A549 (cell line): Measurements from ENCODE around the gene SMAD5. TPM values are rescaled to one million over a fixed set of nuclear protein-coding genes. Genes with fewer than 3 reads are reported as not detected.

ENCODE experiments used
- ATAC-seq, 2 experiments: fragments of 200-7000 bp in 1 of 2; fragments of >200 bp in 1 of 2; cut with Nextera tagmentation in 1 of 2; cut with Tn5 transposase in 1 of 2; 3 replicates each; pipeline versions ENCODE4 v1.8.0 to v1.9.1; 2018 to 2020; ENCODE audit warnings: mild to moderate bottlenecking in 1 of 2, moderate library complexity in 1 of 2
- CTCF ChIA-PET: fragments of 300-600 bp; sonication (Branson Sonifier 250); formaldehyde crosslinking; extraction: SDS; loops from one replicate; lab custom pipeline; 2021; ENCODE audit warnings: antibody characterized with exemption, inconsistent platforms; lab: Yijun Ruan, JAX
- POLR2A ChIA-PET: fragments of 350-600 bp; formaldehyde crosslinking; extraction: SDS; loops from one replicate; lab custom pipeline; 2021; ENCODE audit warnings: antibody characterized with exemption, inconsistent platforms; lab: Yijun Ruan, JAX
- DNase-seq, 2 experiments: peaks; one replicate each; pipeline versions ENCODE4 v3.0.0 to v3.0.0-alpha.2; 2011 to 2016; ENCODE audit warnings: low read depth in 1 of 2, low spot score in 1 of 2
- FAIRE-seq: peaks from 2 replicates; lab custom pipeline; 2011; peaks lifted over from hg19 to GRCh38; lab: Jason Lieb, UNC
- H3K27ac ChIP-seq, 2 experiments: fragments of >200 bp; sonication (Bioruptor Twin); formaldehyde crosslinking; 3 replicates each; pipeline ENCODE4 v1.5.1; 2016 to 2017
- H3K4me1 ChIP-seq: fragments of >200 bp; sonication (Bioruptor Twin); formaldehyde crosslinking; 3 replicates; pipeline ENCODE4 v1.6.1; 2016
- H3K4me2 ChIP-seq: fragments of >200 bp; sonication (Bioruptor Twin); formaldehyde crosslinking; 3 replicates; pipeline ENCODE4 v1.6.1; 2016
- H3K4me3 ChIP-seq: fragments of >200 bp; sonication (Bioruptor Twin); formaldehyde crosslinking; 3 replicates; pipeline ENCODE4 v1.5.1; 2016
- H3K9me3 ChIP-seq: fragments of >200 bp; sonication (Bioruptor Twin); formaldehyde crosslinking; 3 replicates; pipeline ENCODE4 v1.6.1; 2016
- CBX8 ChIP-seq: fragments of 200-600 bp; sonication (generic); IDR thresholded peaks from 2 replicates; pipeline ENCODE4 v1.6.1; 2016
- CEBPB ChIP-seq, 2 experiments: fragments of >200 bp in 1 of 2; sonication (Bioruptor Twin) in 1 of 2; formaldehyde crosslinking in 1 of 2; IDR thresholded peaks; 2 replicates each; pipeline ENCODE4 v1.6.1; 2012 to 2016
- CHD2 ChIP-seq: fragments of 150-350 bp; IDR thresholded peaks from 2 replicates; pipeline ENCODE4 v1.6.1; 2014; ENCODE audit warnings: low read length; ENCODE audit not compliant: partially characterized antibody
- E2F6 ChIP-seq: IDR thresholded peaks from 2 replicates; pipeline ENCODE4 v1.6.1; 2012; ENCODE audit warnings: low read depth, borderline replicate concordance
- EHF ChIP-seq: fragments of 250-450 bp; sonication (Bioruptor Pico); IDR thresholded peaks from 2 replicates; pipeline ENCODE4 v1.5.0; 2020; ENCODE audit warnings: mild to moderate bottlenecking
- ELK1 ChIP-seq: fragments of 150-350 bp; IDR thresholded peaks from 2 replicates; pipeline ENCODE4 v1.6.1; 2014; ENCODE audit warnings: low read depth, mild to moderate bottlenecking, low read length
- EP300 ChIP-seq, 2 experiments: fragments of >200 bp; sonication (Bioruptor Twin); formaldehyde crosslinking; IDR thresholded peaks; 2 replicates in 1 of 2; 3 replicates in 1 of 2; pipeline ENCODE4 v1.6.1; 2016 to 2017
- ESRRA ChIP-seq: fragments of 150-350 bp; IDR thresholded peaks from 2 replicates; pipeline ENCODE4 v1.6.1; 2014; ENCODE audit warnings: mild to moderate bottlenecking, low read length, borderline replicate concordance
- FOSL2 ChIP-seq, 2 experiments: fragments of 450-650 bp in 1 of 2; fragments of >200 bp in 1 of 2; sonication (Bioruptor Twin) in 1 of 2; formaldehyde crosslinking; IDR thresholded peaks; 2 replicates each; pipeline versions ENCODE4 v1.5.0 to v1.6.1; 2016 to 2020; ENCODE audit warnings: mild to moderate bottlenecking in 1 of 2, moderate library complexity in 1 of 2
- HEYL ChIP-seq: fragments of 250-450 bp; sonication (Bioruptor Pico); IDR thresholded peaks from 2 replicates; pipeline ENCODE4 v1.8.0; 2021; ENCODE audit warnings: mild to moderate bottlenecking, moderate library complexity
- HOXA7 ChIP-seq: fragments of 250-450 bp; sonication (Bioruptor Pico); IDR thresholded peaks from 2 replicates; pipeline ENCODE4 v1.5.0; 2020; ENCODE audit warnings: mild to moderate bottlenecking, moderate library complexity
- HOXB5 ChIP-seq: fragments of 250-450 bp; sonication (Bioruptor Pico); IDR thresholded peaks from 2 replicates; pipeline ENCODE4 v1.5.0; 2020; ENCODE audit warnings: mild to moderate bottlenecking, moderate library complexity
- JUN ChIP-seq, 2 experiments: fragments of >200 bp; sonication (Bioruptor Twin); formaldehyde crosslinking; IDR thresholded peaks; 2 replicates in 1 of 2; 3 replicates in 1 of 2; pipeline ENCODE4 v1.6.1; 2016 to 2017
- KDM5A ChIP-seq: fragments of 200-600 bp; sonication (generic); IDR thresholded peaks from 2 replicates; pipeline ENCODE4 v1.6.1; 2016; ENCODE audit warnings: antibody characterized with exemption, mild to moderate bottlenecking
- MAX ChIP-seq: IDR thresholded peaks from 2 replicates; pipeline ENCODE4 v1.6.1; 2012
- MAZ ChIP-seq: fragments of 150-350 bp; IDR thresholded peaks from 2 replicates; pipeline ENCODE4 v1.6.1; 2014; ENCODE audit warnings: antibody characterized with exemption, low read depth, low read length, borderline replicate concordance
- MYC ChIP-seq: IDR thresholded peaks from 2 replicates; pipeline ENCODE4 v1.6.1; 2012; ENCODE audit warnings: mild to moderate bottlenecking, inconsistent platforms, low read length, improper control_type of control experiment, borderline replicate concordance
- NFE2L2 ChIP-seq: fragments of 150-350 bp; conservative IDR thresholded peaks from 2 replicates; pipeline ENCODE4 v1.6.1; 2014; ENCODE audit warnings: low read length
- NR3C1 ChIP-seq: fragments of >200 bp; sonication (Bioruptor Twin); formaldehyde crosslinking; IDR thresholded peaks from 3 replicates; pipeline ENCODE4 v1.6.1; 2017
- PHF8 ChIP-seq: fragments of 200-600 bp; sonication (generic); IDR thresholded peaks from 2 replicates; pipeline ENCODE4 v1.6.1; 2016; ENCODE audit warnings: low read depth, mild to moderate bottlenecking, antibody characterized with exemption, moderate library complexity, borderline replicate concordance
- POLR2A ChIP-seq: IDR thresholded peaks from 2 replicates; pipeline ENCODE4 v1.6.1; 2012; ENCODE audit warnings: mild to moderate bottlenecking, low read length
- RCOR1 ChIP-seq: fragments of 150-350 bp; IDR thresholded peaks from 2 replicates; pipeline ENCODE4 v1.6.1; 2014; ENCODE audit warnings: antibody characterized with exemption, low read length, low read depth
- RFX5 ChIP-seq: fragments of 450-650 bp; IDR thresholded peaks from 2 replicates; pipeline ENCODE4 v1.7.1; 2014; ENCODE audit warnings: antibody characterized with exemption, mild to moderate bottlenecking, moderate library complexity
- TFCP2L1 ChIP-seq: fragments of 250-450 bp; sonication (Bioruptor Pico); IDR thresholded peaks from 2 replicates; pipeline ENCODE4 v1.5.0; 2021; ENCODE audit warnings: mild to moderate bottlenecking
- USF2 ChIP-seq: fragments of 450-650 bp; IDR thresholded peaks from 2 replicates; pipeline ENCODE4 v1.6.1; 2014; ENCODE audit warnings: antibody characterized with exemption
- ZC3H11A ChIP-seq: fragments of 450-650 bp; IDR thresholded peaks from 2 replicates; pipeline ENCODE4 v1.6.1; 2014; ENCODE audit warnings: antibody characterized with exemption, mild to moderate bottlenecking
- ZFP36 ChIP-seq: fragments of 450-650 bp; IDR thresholded peaks from 2 replicates; pipeline ENCODE4 v1.6.1; 2014; ENCODE audit warnings: borderline replicate concordance; ENCODE audit not compliant: partially characterized antibody
- WGBS: methylation state at CpG from one replicate; pipeline ENCODE4 v1.1.6; 2017; ENCODE audit errors: missing lambda C conversion rate; 5-methylcytosine and 5-hydroxymethylcytosine counted together
- polyA plus RNA-seq, 4 experiments: library from polyadenylated mRNA; depleted of rRNA in 3 of 4; stranded (reverse); fragments of >200 nt; fragmentation: RNase III in 1 of 4; extraction: RNeasy Plus Mini Kit Qiagen cat#74134 plus additional on column Dnase treatment in 1 of 4; gene quantifications; 2 replicates in 3 of 4; 3 replicates in 1 of 4; pipeline ENCODE4 v1.2.3, GENCODE V29; 2011 to 2017

Gene SMAD5
- polyA plus RNA-seq, 2 of the 4 experiments (the other 2 are of a cell fraction) = 17.1 to 101 TPM

- Histone ChIP-seq H3K4me1 (no peaks in the 10 kb centered on the region), H3K27ac (no peak overlapping the region), H3K4me2 (no peak overlapping the region), H3K9me3 (no peaks in the 10 kb centered on the region), H3K4me3 (no peak overlapping the region)
- TF ChIP-seq PHF8 (no peak), NR3C1 (no peak), EHF (CRISPR knock-in tag) (no peak), ZC3H11A (no peak), JUN (IDR thresholded peaks at IDR 0.05) (no peak), ELK1 (no peak), POLR2A (no peak), NFE2L2 (no peak), MYC (no peak), FOSL2 (IDR thresholded peaks at IDR 0.05) (no peak), FOSL2 (CRISPR knock-in tag; IDR thresholded peaks at IDR 0.05) (no peak), HOXA7 (CRISPR knock-in tag) (no peak), CBX8 (no peak), E2F6 (no peak), HOXB5 (no peak), MAX (no peak), ESRRA (no peak), USF2 (no peak), EP300 (IDR thresholded peaks at IDR 0.05) (no peak), CHD2 (no peak)
- ChIA-PET POLR2A (no interaction called here), CTCF (interaction anchor here (0.8 to 1.6 kb wide), 3 partner anchors 14 to 310 kb away, joined by 3 to 5 read pairs (median 4); no protein-coding TSS in a partner anchor)
- 95% methylated on average over 4 of the region's 4 CpGs for WGBS
- DNase-seq = no peak
- FAIRE-seq = no peak
- no peak for ATAC-seq
Measured at GRCh38 chr5:136197462-136198142, 65.0 kb downstream of the SMAD5 start.

DNA sequence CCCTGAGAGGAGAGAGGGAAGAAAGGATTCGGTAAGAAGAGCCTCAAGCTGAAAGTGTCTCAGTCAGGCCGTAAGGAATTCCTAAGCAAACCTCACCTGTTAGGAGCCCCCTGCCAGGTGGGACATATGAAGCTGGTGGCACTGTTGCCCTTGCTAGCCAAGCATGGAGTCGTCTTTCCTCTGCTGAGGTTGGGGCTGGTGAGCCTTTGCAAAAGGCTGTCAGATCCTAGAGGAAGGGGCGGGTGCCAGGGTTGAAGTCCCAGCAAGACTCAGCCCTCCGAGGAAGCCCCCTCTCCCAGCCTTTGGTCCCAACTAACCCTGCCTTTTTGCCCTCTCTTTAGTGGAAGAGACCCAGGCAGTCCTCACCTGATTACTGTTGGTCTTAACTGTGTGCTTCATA is 65.8 kb downstream of the SMAD5 start:
- no peak overlapping the region for H3K27ac ChIP-seq
- ChIA-PET POLR2A (no interaction called here), CTCF (no interaction called here)
- H3K4me3 ChIP-seq = no peak overlapping the region
- DNase-seq (no peak), ATAC-seq (no peak), FAIRE-seq (no peak)
- no peaks in the 10 kb centered on the region for H3K9me3 ChIP-seq
- H3K4me2 ChIP-seq = no peak overlapping the region
- TF ChIP-seq PHF8 = no peak
- TF ChIP-seq ELK1 = no peak
- TF ChIP-seq MAZ = no peak
- TF ChIP-seq MAX = no peak
- TF ChIP-seq CEBPB (IDR thresholded peaks at IDR 0.05) = no peak
- TF ChIP-seq HEYL (CRISPR knock-in tag) = no peak
- no peak for TF ChIP-seq ZFP36
- TF ChIP-seq RCOR1 = no peak
- no peak for TF ChIP-seq TFCP2L1
- TF ChIP-seq RFX5 = no peak
- no peak for TF ChIP-seq KDM5A
- 89% methylated on average over 5 of the region's 5 CpGs for WGBS
- H3K4me1 ChIP-seq = no peaks in the 10 kb centered on the region
